GM19238 (cell line): ENCODE results near the gene ERP29.
"Not testable (repeated sequence)": the region's sequence is repeated elsewhere in the genome, so short reads cannot be mapped to it uniquely, and the experiment has no call there.

Experiments used
- DNase-seq: peaks from one replicate; pipeline ENCODE4 v3.0.0; 2011; ENCODE audit warnings: low spot score; ENCODE audit not compliant: insufficient read length

ERP29 gene

DNA sequence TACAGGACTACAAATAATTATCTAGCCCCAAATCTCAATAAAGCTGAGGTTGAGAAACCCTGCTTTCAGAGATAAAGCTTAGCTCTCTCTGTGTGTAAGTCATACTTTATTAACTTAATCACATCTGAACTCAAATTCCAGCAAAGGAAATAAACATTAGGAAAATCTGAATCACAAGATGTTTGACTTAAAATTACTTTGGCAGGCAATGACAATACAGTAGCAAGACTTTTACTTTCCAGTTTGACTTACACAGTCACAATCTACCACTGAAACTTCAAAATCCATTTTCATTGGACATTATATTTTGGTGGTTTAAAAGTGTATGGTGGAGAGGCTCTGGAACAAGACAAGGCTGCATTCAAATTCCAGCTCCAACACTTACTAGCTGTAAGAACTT lies 11.7 kb upstream of the ERP29 start:
- DNase-seq = no peak

DNA sequence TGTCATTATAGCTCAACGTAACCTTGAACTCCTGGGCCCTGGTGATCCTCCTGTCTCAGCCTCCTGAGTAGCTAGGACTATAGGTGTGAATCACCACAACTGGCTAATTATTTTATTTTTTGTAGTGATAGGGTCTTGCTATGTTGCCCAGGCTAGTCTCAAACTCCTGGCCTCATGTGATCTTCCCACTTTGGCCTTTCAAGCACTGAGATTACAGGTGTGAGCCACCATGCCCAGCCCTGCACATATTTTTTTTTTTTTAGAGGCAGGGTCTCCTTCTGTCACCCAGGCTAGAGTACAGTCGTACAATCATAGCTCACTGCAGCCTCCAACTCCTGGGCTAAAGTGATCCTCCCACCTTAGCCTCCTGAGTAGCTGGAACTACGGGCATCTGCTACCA lies 9.2 kb upstream of the ERP29 start:
- no peak for DNase-seq

DNA sequence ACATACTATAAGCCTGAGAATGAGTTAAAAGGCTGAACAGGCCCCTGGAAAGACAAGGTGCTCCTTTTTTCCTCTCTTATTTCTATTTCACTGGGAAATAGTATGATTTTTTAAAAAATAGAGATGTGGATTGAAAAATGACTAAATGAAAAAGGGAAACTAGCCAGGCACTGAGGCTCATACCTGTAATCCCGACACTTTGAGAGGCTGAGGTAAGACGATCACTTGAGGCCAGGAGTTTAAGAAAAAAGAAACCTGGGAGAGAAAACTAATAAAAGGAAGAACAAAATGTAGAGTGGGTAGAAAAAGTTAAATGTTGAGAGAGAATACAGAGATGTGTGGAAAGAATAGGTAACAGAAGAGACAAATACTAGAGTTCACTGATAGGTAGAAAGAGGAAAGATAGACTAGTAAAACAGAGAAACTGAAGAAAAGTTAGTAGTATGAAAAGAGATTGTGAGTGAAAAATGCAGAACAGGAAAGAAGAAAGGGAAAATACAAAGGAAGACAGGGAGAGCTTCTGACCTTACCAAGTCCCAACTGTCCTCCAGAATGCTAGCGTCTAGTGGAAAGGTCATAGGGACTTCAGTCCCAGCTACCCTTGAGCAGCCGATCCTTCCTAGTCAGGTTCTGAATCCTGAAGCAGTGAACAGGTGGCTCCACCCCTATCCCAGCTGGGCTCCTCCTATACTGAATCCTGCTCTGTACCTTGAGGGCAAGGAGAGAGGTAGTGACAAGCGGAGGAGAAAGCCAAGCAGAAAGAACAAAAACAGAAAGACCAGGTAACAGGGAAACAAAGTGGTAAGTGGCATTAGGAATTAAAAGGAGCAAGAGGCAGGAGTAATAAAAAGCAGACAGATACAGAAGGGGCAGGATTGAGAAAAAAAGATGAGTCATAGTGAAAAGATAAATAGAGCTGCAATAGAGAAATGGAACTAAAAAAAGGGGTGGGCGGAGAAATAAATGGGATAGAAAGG lies 7.5 kb upstream of the ERP29 start:
- DNase-seq = no peak

DNA sequence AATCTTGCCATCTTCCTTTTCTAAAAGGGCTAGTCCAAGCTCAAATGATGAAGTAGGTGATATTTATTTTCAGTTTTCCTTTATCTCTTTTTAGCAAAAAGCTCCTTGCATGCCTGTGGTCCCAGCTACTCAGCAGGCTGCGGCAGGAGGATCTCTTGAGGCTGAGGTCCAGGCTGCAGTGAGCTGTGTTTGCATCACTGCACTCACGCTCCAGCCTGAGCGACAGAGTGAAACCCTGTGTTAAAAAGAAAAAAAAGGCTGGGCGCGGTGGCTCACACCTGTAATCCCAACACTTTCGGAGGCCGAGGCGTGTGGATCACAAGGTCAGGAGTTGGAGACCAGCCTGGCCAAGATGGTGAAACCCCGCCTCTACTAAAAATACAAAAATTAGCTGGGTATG lies 5.3 kb upstream of the ERP29 start:
- DNase-seq = no peak

DNA sequence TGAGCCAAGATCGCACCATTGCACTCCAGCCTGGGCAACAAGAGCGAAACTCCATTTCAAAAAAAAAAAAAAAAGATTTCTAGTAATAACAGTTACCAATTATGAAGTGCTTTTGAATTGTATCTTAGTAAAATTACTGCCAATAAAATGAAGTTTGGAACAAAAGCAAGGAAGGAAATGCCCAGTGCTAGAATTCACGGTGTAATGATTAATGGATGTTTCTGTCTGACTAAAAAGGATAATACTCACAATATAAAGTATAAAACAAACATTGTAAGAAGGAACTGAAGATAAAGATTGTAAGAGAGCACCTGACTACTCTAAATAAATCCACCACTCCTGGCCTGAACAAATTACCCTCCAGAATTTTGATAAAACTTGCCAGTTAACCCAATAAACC lies 4.3 kb upstream of the ERP29 start:
- DNase-seq = no peak

DNA sequence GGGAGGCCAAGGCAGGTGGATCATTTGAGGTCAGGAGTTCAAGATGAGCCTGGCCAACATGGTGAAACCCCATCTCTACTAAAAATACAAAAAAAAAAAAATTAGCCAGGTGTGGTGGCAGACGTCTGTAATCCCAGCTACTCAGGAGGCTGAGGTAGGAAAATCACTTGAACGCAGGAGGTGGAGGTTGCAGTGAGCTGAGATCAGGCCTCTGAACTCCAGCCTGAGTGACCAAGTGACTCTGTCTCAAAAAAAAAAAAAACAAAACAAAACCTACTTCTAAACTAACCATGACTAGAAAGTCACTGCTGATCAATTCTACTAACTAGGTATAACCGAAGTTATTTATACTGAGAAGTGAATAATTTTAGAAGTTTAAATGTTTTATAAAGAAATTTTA lies 3.6 kb upstream of the ERP29 start:
- DNase-seq = not testable (repeated sequence)

DNA sequence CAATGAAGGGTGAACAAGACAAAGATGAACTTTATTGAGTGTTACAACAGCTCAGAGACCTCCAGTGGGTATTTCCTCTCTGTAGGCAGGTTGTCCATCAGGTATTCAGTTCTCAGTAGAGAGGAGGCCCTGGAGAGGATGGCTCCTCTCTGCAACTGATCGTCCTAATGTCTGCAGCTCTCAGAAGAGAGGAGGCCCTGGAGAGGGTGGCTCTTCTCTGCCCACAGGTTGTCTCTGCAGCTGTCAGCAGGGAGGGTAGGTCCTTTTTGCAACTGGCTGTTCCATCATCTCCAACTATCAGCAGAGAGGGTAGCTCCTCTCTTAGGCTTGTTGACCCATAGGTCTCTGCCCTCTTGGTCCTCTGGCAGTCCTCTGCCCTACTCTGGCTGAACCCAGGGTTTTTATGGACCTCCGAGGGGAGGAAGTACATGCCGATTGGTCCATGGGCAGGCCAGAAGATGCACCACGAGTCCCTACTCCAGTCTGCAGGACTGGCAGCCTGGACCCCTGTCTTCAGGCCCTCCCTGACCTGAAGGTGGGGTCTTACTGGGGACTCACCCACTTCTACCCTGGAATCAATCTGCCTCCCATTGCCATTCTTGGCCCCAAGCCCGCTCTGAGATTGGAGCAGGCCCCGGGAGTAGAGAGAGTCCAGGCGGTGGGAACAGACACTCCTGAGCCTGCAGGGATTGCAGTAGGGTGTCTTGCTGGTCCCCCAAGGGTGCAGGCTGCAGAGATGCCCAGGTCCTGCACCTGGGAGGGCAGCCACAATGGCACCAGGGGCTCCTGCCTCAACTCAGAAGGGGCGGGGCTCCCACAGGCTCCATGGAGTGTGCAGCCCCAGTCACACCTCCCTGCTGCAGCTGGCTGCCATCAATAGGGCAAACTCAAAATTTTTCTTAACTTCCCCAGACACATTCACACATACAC lies 2.5 kb upstream of the ERP29 start:
- no peak for DNase-seq

DNA sequence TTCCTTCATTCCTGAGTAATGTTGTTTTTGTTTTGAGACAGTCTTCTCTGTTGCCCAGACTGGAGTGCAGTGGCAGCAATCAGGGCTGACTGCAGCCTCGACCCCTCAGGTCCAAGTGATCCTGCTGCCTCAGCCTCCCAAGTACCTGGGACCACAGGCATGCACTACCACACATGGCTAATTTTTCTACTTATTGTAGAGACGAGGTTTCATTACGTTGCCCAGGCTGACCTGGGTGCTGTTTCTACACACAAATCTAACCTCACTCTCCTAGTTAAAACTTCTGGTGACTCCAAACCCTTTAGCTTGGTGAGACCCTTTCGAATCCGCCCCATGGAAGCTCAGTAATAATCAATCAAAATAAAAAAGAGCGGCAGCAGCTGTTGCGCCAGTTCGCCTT lies 1.5 kb upstream of the ERP29 start:
- DNase-seq = no peak

DNA sequence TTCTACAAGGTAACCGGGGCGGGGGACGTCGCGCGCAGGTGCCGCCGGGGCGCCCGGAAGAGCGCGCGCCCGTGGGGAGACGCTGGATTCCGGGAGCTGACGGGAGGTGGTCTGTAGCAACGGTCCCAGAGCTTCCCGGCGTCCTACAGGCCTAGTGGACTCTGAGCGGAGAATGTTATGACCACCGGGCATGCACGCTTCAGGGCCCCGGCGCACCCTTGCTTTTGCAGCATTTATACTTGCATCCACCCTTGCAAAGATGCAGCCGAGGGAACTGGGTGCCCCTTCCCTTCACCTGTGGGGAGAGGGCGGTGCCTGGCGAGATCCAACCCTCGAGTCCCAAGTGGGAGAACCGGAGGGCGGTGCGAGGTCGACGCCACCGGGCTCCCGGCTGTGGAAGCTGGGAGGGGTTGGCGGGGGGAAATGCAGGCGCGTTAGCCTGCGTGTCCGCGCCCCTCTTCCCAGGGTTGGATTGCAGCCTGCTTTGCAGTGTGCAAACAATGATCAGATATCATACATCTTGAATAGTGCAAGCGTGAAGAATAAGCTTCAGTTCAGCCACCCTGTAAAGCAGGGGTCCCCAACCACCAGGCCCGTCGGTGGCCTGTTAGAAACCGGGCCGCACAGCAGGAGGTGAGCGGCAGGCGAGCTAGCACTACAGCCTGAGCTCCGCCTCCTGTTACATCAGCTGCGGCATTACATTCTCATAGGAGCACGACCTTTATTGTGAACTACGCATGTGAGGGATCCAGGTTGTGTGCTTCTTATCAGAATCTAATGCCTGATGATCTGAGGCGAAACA lies 576 bp downstream of the ERP29 start:
- DNase-seq = no peak

DNA sequence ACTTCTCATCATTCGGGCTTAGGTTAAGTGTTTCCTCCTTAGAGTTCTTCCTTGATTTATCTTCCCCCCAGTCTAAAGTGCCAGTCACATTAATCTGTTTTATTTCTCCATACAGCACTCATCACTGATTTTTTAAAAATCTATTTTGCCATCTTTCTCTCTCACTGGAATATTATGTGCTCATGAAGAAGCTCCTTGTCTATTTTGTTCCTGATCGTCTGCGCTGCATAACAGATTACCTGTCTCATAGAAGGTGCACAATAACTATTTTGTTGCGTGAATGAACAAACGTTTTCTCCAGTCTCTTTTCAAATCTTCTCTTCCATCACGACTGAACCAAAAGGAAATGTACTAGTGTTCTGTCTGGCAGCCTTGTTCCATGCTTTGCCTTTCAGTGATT lies 2.7 kb downstream of the ERP29 start:
- DNase-seq = no peak

DNA sequence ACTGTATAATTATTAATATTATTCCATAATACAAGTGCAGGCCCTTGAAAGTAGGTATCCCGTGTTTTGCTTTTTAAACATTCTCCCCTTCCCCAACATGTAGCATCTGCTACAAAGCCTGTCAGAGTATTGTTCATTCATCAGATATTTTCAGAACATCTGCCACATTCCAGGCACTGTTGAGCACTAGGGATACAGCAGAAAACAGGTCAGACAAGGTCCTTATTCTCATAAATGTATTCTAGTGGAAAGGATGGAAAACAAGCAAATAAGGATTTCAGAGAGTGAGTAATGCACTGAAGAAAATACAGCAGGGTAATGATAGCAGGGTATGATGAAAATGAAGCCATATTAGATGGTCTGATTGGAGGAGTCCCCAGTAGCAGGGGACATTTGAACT lies 3.8 kb downstream of the ERP29 start:
- DNase-seq = no peak

DNA sequence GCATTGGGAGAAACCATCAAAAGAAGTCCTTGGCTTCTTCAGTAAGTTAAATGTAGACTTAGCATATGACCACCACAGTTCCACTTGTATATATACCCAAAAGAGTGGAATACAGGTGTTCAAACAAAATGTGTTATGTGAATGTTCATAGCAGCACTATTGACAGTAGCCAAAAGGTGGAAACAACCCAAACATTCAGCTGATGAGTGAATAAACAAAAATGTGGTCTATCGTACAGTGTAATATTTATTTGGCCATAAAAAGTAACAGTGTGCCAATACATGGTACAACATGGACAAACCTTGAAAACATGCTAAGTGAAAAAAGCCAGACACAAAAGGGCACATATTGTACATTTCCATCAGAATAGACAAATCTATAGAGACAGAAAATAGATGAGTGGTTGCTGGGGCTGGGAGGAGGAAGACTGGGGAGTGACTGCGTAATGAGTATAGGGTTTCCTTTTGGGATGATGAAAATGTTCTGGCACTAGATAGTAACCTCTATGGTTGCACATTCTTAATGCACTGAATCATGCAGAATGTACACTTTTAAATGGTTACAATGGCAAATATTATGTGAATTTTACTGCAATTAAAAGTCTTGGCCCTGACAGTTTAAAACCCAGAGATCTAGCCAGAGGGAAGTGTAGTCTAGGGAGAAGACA lies 5.5 kb downstream of the ERP29 start:
- no peak for DNase-seq

DNA sequence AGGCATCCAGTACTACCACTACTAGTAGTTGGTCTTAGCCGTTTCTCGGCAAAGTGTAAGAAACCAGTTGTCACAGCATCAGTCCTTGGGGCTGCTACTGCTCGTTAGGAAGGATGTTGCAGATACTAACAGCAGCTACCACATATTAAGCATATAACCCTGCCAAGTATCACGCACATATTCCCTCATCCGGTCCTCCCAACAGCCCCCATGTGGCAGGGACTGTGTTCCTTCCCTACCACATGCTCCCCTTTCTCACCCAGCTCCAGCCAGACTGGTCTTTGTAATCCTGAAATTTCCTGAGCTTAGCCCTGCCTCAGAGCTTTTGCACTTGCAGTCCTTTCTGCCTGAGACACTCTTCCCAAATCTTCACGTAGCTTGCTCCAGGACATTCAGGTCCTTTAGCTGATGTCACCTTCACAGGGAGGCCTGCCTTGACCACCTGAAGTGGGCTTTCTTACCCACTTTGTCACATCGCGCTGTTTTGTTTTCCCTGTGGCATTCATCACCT lies 7.8 kb downstream of the ERP29 start:
- no peak for DNase-seq

DNA sequence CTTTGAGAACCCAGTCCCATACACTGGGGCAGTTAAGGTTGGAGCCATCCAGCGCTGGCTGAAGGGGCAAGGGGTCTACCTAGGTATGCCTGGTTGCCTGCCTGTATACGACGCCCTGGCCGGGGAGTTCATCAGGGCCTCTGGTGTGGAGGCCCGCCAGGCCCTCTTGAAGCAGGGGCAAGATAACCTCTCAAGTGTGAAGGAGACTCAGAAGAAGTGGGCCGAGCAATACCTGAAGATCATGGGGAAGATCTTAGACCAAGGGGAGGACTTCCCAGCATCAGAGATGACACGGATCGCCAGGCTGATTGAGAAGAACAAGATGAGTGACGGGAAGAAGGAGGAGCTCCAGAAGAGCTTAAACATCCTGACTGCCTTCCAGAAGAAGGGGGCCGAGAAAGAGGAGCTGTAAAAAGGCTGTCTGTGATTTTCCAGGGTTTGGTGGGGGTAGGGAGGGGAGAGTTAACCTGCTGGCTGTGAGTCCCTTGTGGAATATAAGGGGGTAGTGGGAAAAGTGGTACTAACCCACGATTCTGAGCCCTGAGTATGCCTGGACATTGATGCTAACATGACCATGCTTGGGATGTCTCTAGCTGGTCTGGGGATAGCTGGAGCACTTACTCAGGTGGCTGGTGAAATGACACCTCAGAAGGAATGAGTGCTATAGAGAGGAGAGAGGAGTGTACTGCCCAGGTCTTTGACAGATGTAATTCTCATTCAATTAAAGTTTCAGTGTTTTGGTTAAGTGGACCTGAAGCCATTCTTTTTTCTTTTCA lies 9.2 kb downstream of the ERP29 start:
- no peak for DNase-seq

DNA sequence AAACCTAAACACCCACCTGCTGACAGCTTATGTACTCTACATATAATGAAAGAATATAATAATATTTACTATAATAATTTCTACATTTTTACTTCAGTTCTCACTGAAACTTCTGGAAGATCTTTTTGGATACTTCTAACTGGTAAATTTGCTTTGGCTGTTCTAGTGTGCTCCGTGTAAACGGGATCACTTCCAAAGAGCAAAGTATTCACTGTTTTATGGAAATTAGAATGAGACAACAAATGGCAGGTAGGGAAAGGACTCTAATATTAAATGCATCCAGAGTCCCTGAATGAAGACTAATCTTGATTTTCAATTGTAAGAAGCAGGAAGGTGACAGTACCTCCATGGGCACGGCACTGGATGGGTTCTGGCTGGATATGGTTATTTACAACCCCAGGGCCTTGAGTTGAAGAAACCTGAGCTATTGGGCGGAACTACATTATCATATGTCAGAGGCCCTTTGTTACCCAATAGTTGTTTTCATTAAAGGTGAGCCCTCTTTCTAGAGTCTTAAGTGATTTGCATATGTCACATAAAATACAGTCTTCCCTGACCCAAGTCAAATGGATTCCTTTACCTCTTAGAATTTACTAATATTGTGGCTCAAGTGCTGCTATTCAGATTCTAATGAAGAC lies 10.7 kb downstream of the ERP29 start:
- no peak for DNase-seq

DNA sequence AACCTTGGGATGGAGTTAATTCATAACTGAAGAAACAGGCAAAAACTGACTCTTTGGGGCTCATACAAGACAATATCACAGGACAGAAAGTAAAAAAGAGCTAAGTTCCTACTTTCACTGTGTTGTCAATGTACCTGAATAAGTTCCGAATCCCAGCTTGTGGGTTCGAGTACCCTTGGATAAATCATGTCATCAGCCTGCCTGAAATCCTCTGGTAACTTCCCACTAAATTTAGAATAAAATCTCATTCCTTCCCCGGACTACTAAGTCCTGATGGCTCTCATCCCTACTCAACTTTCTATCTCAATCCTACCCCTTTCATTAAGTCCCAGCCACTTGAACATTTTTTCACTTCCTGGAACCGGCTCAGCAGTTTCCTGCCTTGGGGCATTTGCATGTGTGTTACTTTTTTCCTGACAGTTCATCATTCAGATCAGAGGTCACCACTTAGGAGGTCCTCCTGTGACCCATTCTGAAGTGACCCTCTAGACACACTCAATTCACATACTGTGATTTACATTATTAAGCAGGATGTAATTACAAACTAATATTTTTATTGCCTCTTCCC lies 12.7 kb downstream of the ERP29 start:
- no peak for DNase-seq

DNA sequence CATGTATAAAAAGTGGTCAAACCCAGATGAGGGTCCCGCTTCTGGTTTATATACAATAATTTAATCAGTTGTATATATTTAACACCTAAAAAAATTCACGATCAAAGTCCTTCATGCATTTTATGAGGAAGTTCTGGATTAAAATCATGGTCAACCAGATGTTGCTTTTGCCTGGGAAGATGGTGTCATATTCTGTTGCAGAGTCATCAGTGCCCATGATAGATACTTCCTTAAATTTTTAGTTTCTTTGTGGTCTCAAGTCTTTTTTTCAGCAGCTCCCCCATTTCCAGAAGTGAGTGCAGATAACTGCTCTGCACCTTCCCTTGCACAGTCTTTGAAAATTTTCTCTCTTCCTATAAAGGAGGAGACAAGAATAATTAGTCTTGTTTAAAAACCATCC lies 16.1 kb downstream of the ERP29 start:
- no peak for DNase-seq

DNA sequence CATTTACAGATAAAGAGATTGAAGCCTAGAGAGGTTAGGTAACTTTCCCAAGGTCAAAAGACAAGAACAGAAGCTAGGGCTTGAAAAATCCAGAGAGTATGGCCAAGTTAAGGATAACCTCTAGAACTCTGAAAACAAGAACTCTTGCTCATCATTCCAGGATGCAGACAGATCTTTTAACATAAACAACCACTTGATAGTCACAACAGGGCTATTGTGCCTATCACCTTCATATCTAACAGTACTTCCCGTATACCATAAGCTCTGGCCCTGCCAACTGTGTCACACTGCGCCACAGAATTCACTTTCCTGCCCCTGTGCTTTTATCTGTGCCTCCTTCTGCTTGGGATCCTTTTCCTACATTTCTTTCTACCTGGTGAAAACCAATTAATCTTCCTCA lies 18.2 kb downstream of the ERP29 start:
- no peak for DNase-seq

DNA sequence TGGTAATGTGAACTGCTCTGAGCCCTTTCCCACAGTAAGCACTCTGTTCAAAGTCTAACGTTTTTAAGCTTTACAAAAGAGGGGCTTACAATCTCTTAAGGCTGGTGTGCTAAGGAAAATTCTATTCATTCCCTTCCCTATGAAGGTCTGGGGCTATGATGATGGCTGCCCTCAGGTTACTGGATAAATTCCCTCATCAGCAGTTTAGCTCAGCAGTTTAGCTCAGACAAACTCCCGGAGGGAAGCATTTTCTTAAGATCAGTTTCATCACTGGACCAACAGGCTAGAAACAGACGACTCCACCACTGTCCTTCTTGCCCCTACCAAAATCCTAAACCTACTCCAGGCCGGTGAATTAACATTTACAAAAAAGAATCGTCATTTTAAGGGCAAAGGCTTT lies 19.1 kb downstream of the ERP29 start:
- no peak for DNase-seq
